HG03558 (cell line): ENCODE results near the gene FGFR1OP2.
"Not testable (repeated sequence)": the region's sequence is repeated elsewhere in the genome, so short reads cannot be mapped to it uniquely, and the experiment has no call there.

Experiments used
- ATAC-seq: cut with Tn5 transposase; IDR thresholded peaks from one replicate; pipeline ENCODE4 v1.9.1; 2021; ENCODE audit warnings: moderate number of reproducible peaks; ENCODE audit not compliant: unreplicated experiment; ENCODE audit errors: extremely low read depth

Gene FGFR1OP2

GRCh38 chr12:26940516-26941214 lies 2.4 kb downstream of the FGFR1OP2 start:
- ATAC-seq: no peak

GRCh38 chr12:26941215-26941594 lies 2.9 kb downstream of the FGFR1OP2 start:
- no peak for ATAC-seq

- ATAC-seq: no peak
These were observed 10.0 kb downstream of the FGFR1OP2 start for GRCh38 chr12:26948309-26948708.

GRCh38 chr12:26953447-26953846 lies 15.2 kb downstream of the FGFR1OP2 start:
- ATAC-seq: no peak

GRCh38 chr12:26954027-26954426 lies 15.8 kb downstream of the FGFR1OP2 start:
- no peak for ATAC-seq

- ATAC-seq: not testable (repeated sequence)
These were observed 23.1 kb downstream of the FGFR1OP2 start for GRCh38 chr12:26961391-26961790.

- no peak for ATAC-seq
These were observed 23.5 kb downstream of the FGFR1OP2 start for GRCh38 chr12:26961803-26962202.

- ATAC-seq: no peak
These were observed 25.1 kb downstream of the FGFR1OP2 start for GRCh38 chr12:26963413-26963812.

- no peak for ATAC-seq
These were observed 28.6 kb downstream of the FGFR1OP2 start for GRCh38 chr12:26966842-26967241.

- no peak for ATAC-seq
These were observed 31.9 kb downstream of the FGFR1OP2 start for GRCh38 chr12:26970136-26970535.

- ATAC-seq: peak; percentile 90
These were observed 33.7 kb downstream of the FGFR1OP2 start for GRCh38 chr12:26971963-26972362.

GRCh38 chr12:26976687-26977086 lies 38.4 kb downstream of the FGFR1OP2 start:
- ATAC-seq: no peak

GRCh38 chr12:26978801-26979200 lies 40.5 kb downstream of the FGFR1OP2 start:
- ATAC-seq: no peak

GRCh38 chr12:26979733-26980132 lies 41.5 kb downstream of the FGFR1OP2 start:
- ATAC-seq: no peak

GRCh38 chr12:26982866-26983265 lies 44.6 kb downstream of the FGFR1OP2 start:
- ATAC-seq: no peak

- ATAC-seq: no peak
These were observed 49.6 kb downstream of the FGFR1OP2 start for GRCh38 chr12:26987634-26988424.

- no peak for ATAC-seq
These were observed 50.4 kb downstream of the FGFR1OP2 start for GRCh38 chr12:26988703-26989102.

- ATAC-seq: no peak
These were observed 51.6 kb downstream of the FGFR1OP2 start for GRCh38 chr12:26989873-26990272.

- no peak for ATAC-seq
These were observed 53.6 kb downstream of the FGFR1OP2 start for GRCh38 chr12:26991826-26992225.

- ATAC-seq: no peak
These were observed 55.8 kb downstream of the FGFR1OP2 start for GRCh38 chr12:26994109-26994508.

GRCh38 chr12:26995706-26996105 lies 57.4 kb downstream of the FGFR1OP2 start:
- ATAC-seq: no peak

- no peak for ATAC-seq
These were observed 58.7 kb downstream of the FGFR1OP2 start for GRCh38 chr12:26997003-26997402.
